Muscle of leg (tissue), 11 donors: ENCODE data around the gene PPIL1. TPM values are rescaled to one million over a fixed set of nuclear protein-coding genes. Genes with fewer than 3 reads are reported as not detected.

Experiments used
- DNase-seq: peaks from one replicate; pipeline ENCODE4 v3.0.0; 2013
- H3K27ac ChIP-seq: one replicate; pipeline ENCODE4 v1.5.1; 2013; ENCODE audit warnings: mild to moderate bottlenecking, low read length, control low read depth
- H3K27me3 ChIP-seq: one replicate; pipeline ENCODE4 v1.6.1; 2013; ENCODE audit warnings: low read length; ENCODE audit not compliant: control insufficient read depth, insufficient read depth
- H3K36me3 ChIP-seq: one replicate; pipeline ENCODE4 v1.6.1; 2013; ENCODE audit warnings: low read length; ENCODE audit not compliant: control insufficient read depth, insufficient read depth
- H3K4me1 ChIP-seq: one replicate; pipeline ENCODE4 v1.6.1; 2013; ENCODE audit warnings: low read length; ENCODE audit not compliant: control insufficient read depth, insufficient read depth
- H3K4me3 ChIP-seq: one replicate; pipeline ENCODE4 v1.5.1; 2013; ENCODE audit warnings: low read length, control low read depth
- H3K9me3 ChIP-seq: replicated peaks from 2 replicates; pipeline ENCODE4 v1.6.1; 2013; ENCODE audit warnings: low read depth, low read length; ENCODE audit not compliant: control insufficient read depth
- WGBS: methylation state at CpG from one replicate; pipeline ENCODE4 v1.1.5; 2013; ENCODE audit warnings: missing lambda C conversion rate; ENCODE audit not compliant: insufficient coverage; 5-methylcytosine and 5-hydroxymethylcytosine counted together
- polyA plus RNA-seq, 8 donors: library from polyadenylated mRNA; unstranded; fragments of 120-200 nt; gene quantifications; one replicate each; pipeline versions ENCODE4 v1.2.1 to v1.2.3, GENCODE V29; 2013; ENCODE audit warnings: inconsistent platforms in 1 of 8, low replicate concordance in 1 of 8; ENCODE audit not compliant: insufficient read length in 8 of 8, insufficient read depth in 1 of 8
- total RNA-seq: library from RNA; stranded (reverse); fragments of 120-200 nt; gene quantifications from one replicate; pipeline ENCODE4 v1.2.4, GENCODE V29; 2013

The PPIL1 gene
- total and polyA plus RNA-seq, 9 donors: 24.8 to 39.9 (median 33.7) TPM

DNA sequence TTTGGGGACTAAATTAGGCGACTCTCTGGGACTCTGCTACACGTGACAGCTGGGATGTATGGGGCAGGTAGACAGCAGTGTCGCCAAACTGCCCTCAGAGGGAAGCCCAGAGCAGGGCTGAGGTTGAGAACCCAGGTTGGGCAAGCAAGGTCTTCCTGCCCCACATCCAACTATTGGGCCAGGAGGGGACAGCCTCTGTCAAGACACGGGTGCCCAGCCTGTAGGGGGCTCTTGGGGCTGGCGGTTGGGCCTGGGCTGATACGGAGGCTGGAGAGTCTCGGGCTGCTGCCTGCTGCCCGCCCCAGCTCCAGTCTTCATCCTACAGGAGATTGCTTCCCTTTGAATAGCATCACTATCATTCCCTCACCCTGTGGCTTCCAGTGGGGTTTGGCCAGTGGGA lies 68.7 kb downstream of the PPIL1 start:
- no peaks in the 10 kb centered on the region for H3K36me3 ChIP-seq
- WGBS: 76% methylated on average over 3 of the region's 8 CpGs

DNA sequence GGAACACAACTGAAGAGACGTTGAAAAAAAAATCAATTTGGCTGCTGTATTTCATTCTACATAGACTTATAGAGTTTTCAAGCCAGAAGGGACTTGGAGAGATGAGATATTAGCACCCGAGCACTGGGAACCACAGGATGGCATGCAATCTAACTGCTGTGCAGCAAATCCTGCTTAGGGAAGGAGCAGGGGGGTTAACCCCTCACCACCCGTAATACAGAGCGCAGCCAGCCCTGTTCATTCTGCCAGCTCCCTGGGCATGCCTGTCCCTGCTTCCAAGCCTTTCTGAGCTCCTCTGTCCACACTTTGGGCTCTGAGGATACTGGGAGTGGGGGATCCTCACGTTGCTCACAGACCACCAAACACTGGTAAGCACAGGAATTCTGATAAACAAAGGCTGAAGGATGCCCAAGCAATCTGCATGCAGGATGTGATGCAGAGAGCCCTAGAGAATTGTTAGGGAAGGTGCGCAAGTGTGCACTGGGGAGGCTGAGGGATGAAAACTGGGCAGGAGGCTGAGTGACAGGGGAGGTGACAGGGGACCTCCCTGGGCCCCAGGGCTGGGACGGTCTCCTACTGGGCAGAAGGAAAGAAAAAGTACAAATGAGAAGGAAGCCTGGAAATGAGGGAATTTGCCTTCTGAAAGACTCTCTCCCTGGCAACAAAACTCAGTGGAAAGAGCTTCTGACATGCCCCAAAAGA lies 69.4 kb downstream of the PPIL1 start:
- Histone ChIP-seq H3K27ac (no peak overlapping the region), H3K9me3 (no peaks in the 10 kb centered on the region), H3K36me3 (no peaks in the 10 kb centered on the region), H3K27me3 (peaks cover 5% of the 10 kb centered on the region), H3K4me1 (peaks cover 8% of the 10 kb centered on the region), H3K4me3 (no peak overlapping the region)
- DNase-seq: no peak
- WGBS: 83% methylated on average over 1 of the region's 7 CpGs

More for the DNA sequence above, 68.7 kb downstream of the PPIL1 start:
- peaks cover 11% of the 10 kb centered on the region for H3K4me1 ChIP-seq
- no peak overlapping the region for H3K4me3 ChIP-seq
- H3K9me3 ChIP-seq: no peaks in the 10 kb centered on the region
- no peak for DNase-seq
- H3K27me3 ChIP-seq: peaks cover 5% of the 10 kb centered on the region
- no peak overlapping the region for H3K27ac ChIP-seq

Other genes with a start within 250 kb of the PPIL1 start
- gene CDKN1A, start 196.1 kb downstream of the PPIL1 start, total RNA-seq: 61.8 TPM
- 100 to 1,000 TPM; 122 to 163 (median 146) TPM for gene CDKN1A, start 196.1 kb downstream of the PPIL1 start, polyA plus RNA-seq
- gene RAB44, start 177.0 kb downstream of the PPIL1 start, total RNA-seq: 0.04 TPM
- gene RAB44, start 177.0 kb downstream of the PPIL1 start, polyA plus RNA-seq: under 1 TPM; 0.07 to 0.23 (median 0.15) TPM
- gene CPNE5, start 35.4 kb downstream of the PPIL1 start, total RNA-seq: 4.9 TPM
- 10 to 100 TPM in 3 of 8 donors, 1 to 10 TPM in 5; 6.9 to 17.8 (median 8.8) TPM for gene CPNE5, start 35.4 kb downstream of the PPIL1 start, polyA plus RNA-seq
- gene C6orf89, start 11.1 kb upstream of the PPIL1 start, total RNA-seq: 35.5 TPM
- 10 to 100 TPM; 26.7 to 36.2 (median 32.0) TPM for gene C6orf89, start 11.1 kb upstream of the PPIL1 start, polyA plus RNA-seq
- gene PI16, start 79.9 kb upstream of the PPIL1 start, total RNA-seq: 65.7 TPM
- gene PI16, start 79.9 kb upstream of the PPIL1 start, polyA plus RNA-seq: 10 to 100 TPM in 6 of 8 donors, 1 to 10 TPM in 2; 5.9 to 68.6 (median 22.9) TPM
- 113 TPM for gene MTCH1, start 111.4 kb upstream of the PPIL1 start, total RNA-seq
- 100 to 1,000 TPM; 104 to 140 (median 119) TPM for gene MTCH1, start 111.4 kb upstream of the PPIL1 start, polyA plus RNA-seq
- gene FGD2, start 130.9 kb upstream of the PPIL1 start, total RNA-seq: 4.1 TPM
- 1 to 10 TPM; 2.6 to 4.6 (median 3.6) TPM for gene FGD2, start 130.9 kb upstream of the PPIL1 start, polyA plus RNA-seq